ENCODE measurements around the gene UCKL1.
A peak's percentile ranks its signal among the peaks of the same experiment; 100 is the strongest.
"Not testable (repeated sequence)": the region's sequence is repeated elsewhere in the genome, so short reads cannot be mapped to it uniquely, and the experiment has no call there.

Gene UCKL1

DNA sequence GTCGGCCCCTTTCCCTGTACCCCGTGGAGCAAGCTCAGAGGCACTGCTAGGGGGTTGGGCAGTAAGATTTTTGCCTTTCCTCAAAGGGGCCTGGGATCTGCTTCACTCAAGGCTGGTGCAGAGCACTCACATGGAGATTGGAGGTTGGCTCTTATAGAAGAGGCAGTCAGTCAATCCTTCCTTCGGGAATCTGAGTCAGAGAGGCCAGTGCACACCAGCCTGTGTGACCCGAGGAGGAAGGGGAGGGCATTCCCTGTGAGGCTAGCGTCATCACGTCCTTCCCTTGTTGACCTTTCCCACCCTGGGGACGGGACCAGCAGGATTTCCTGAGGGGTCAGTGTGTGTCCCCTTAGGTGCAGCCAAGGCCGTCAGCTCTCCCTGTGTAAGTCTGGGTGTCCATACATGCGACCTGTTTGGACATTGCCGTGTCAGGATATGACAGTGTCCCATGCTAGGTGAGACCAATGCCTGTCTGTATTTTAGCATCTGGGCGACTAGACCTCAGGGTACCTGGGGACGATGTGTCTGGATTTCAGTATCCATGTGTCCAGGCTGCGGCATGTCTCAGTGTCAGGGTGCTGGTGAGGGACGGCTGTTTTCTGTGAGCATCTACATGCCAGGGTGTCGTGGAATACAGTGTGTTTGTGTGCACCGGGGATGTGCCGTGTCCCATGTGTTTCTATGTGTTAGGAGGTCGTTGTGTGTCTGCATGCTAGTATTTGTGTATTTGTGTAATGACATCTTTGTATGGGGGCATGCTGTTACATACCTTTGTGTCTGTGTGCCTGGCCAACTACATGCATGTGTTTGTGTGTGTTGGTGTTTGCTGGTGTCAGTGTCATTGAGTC lies 16.3 kb upstream of the UCKL1 start:
- DNase-seq, result no peak

DNA sequence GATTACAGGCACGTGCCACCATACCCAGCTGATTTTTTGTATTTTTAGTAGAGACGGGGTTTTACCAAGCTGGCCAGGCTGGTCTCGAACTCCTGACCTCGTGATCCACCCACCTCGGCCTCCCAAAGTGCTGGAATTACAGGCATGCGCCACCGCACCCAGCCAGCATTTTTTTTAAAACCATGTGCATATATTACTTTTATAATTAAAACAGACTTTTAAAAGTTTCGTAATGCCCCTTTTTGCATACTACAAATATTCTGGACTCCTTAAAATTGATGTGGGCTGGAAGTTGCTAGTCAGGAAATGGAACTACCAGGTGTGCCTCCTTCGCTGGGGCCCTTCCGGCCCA lies 15.7 kb upstream of the UCKL1 start:
- not testable (repeated sequence) for DNase-seq

DNA sequence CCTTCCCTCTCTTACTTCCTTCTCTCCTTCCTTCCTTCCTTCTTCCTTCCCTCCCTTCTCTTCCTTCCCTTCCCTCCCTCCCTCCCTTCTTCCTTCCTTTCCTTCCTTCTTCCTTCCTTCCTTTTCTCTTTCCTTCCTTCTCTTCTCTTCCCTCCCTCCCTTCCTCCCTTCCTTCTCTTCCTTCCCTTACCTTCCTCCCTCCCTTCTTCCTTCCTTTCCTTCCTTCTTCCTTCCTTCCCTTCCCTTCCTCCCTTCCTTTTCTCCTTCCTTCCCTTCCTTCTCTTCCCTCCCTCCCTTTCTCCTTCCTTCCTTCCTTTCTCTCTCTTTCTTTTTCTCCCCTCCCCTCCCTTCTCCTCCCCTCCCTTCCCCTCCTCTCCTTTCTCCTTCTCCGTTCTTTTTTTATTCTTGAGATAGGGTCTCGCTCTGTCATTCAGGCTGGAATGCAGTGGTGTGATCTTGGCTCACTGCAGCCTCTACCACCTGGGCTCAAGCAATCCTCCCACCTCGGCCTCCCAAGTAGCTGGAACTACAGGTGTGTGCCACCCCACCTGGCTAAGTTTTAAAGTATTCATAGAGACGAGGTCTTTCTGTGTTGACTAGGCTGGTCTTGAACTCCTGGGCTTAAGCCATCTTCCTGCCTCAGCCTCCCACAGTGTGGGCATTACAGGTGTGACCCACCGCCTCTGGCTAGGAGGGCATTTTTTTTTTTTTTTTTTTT lies 14.7 kb upstream of the UCKL1 start:
- no peak for DNase-seq

DNA sequence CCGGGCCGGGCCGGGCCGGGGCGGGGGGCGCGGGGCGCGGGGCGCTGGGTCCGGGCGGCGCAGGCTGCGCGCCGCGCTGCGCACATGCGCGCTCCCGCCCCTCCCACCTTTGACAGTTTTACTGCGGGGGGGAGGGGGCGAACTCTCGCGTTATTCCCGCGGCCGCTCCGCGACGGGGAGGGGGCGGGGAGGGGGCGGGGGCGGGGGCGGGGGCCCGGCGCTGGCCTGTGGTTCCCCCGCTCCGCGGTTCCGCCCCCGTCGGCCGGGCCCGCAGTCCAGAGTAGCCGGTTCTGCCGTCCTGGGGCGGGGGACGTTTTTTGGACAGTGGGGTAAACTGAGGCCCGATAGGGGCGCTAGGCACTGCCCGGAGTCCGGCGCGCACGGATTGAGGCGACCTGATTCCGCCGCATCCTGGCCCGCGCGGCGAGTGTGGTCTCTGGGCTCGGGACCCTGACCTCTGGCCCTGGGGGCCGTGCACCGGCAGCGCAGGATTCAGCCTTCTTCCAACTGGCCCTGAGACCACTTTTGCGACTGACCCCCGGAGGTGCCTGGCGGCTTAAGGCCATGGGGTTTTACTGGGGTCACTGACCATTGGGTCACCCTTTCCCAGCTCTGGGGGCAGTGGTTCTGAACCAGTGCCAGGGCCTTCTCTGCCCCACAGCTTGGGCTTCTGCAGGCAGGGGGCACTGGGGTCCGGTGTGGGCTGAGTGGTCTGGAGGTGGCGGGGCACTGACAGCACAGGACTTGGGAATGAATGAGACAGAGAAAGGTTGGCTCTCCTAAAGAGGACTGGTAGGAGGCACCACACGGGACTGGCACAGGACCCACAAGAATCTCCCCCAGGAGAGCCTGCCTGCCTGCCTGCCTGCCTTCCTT lies 13.9 kb upstream of the UCKL1 start, which contains the start of gene ZNF512B:
Gene ZNF512B (minus strand): TSS at position 93 of the 876 bp plus-strand sequence. CDS start 1,980 bp downstream, outside the sequence.
- DNase-seq, result peak; percentile 65

DNA sequence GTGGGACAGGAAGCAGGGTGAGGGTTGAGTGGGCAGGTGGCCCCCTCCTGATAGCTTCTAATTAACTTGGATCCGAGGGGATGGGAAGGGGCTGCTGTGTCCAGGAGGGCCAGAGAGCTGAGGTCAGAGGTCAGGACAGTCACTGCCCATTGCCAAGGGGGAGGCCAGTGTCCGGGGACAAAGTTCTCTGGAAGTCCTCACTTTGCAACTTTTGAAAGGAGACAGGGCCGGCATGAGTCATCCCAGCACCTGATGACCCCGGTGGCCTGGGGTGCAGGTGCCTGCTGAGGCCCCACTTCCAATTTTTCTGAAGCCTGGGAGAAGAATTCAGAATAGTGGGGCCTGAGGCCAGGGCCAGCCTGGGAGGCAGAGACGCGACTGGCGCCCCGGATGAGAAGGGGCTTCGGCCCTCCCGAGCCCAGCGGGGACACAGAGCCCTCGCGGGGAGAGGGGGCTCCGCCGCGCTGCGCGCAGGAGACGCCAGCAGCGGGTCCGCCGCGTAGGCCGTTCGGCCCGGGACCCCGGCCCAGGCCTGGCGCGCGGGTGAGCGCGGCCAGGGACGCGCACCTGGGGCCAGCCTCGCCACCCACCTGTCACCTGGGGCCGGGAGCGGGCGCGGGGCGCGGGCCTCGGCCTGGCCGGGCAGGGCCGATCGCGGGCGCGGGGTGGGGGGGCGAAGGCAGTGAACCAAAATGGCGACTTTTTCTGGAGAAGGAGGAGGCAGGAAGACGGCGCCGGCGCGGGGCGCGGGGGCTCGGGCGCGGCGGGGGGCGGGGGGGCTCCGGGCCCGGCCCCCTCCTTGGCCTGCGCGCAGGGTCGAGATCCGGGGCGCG lies 12.9 kb upstream of the UCKL1 start:
- DNase-seq, result peak; percentile 44

DNA sequence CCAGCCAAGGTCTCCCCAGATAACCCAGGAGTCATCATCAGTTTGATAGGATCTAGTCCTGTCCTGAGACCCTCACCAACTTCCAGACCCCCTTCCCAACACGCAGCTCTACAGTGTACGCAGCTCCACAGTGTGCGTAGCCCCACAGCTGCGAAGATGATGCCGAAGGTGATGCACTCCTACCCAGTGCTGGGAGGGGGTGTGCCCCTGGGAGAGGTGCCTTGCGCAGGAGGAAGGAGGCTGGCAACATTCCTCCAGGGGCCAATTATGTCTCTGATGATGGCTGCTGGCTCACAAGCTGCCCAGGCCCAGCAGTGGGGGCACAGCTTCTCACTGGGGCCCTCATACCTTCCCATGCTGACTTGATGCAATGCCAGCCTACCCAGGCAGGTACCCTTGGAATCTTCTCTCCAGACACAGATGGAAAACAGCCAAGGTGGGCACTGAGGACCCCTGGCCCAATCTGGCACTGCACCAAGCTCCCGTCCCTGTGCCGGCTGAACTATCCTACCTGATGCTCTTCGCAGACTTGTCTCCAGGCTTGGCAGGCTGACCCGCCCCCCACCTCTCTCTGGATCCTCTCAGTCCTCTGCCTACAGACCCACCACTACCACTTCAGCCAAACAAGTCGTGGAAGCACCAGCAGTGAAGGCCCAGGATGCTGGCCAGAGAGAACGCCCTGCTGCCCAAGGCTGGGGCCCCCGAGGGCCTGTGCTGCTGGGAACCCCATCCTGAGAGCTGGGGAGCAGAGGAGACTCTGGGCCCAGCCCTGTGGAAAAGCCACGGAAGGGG lies 12.1 kb upstream of the UCKL1 start:
- DNase-seq, result no peak

DNA sequence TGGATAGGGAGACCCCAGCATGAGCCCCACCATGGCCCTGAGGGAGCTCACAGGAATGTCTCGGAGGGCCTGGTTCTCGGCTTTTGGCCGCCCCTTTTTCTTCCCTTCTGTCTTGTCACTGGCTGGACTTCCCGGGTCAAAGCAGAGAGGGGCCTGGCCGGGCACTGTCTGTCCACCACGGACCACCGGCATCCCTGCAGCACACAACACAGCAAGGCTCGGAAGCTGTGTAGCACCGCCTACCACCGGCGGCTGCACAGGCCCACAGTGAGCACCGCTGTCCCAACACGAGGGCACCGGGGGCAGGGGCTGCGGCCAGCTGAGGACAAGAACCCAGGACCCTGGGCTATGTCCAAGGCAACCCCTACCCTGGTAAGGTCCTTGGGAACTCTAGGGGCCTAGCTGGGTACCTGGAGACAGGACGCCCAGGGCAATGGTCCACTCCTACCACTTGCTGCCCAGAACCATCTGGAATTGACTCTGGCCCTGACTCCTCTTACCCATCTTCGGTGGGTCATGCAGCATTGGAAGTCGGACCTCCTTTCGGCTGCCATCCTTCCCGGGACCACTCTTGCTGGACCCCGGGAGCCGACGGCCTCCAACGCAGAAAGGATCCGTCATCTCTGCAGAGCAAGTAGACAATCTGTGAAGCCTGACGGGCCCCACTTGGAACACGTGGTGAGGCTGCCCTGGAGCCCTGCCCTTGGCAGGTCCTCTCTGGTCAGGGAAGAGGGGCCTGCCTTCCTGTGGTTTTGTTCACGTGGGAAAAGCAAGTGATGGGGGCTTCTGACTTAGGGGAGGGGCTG lies 11.3 kb upstream of the UCKL1 start:
- no peak for DNase-seq

DNA sequence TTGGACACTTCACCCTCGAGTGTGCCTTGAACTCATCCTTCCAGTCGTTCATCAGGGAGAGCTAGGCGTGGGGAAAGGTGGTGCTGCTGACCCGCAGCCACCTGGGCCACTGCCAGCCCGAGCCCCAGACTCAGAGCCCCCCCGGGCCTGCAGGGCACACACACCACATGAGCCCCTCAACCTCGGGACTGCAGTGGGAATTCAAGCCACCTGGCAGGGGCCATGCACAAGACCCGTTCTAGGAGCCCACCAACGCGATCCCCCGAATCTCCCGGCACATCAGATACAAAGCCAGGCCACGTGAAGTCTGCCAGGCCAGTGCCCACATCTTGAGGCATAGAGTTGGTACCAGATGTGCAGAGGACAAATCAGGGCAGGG lies 10.7 kb upstream of the UCKL1 start:
- no peak for DNase-seq

DNA sequence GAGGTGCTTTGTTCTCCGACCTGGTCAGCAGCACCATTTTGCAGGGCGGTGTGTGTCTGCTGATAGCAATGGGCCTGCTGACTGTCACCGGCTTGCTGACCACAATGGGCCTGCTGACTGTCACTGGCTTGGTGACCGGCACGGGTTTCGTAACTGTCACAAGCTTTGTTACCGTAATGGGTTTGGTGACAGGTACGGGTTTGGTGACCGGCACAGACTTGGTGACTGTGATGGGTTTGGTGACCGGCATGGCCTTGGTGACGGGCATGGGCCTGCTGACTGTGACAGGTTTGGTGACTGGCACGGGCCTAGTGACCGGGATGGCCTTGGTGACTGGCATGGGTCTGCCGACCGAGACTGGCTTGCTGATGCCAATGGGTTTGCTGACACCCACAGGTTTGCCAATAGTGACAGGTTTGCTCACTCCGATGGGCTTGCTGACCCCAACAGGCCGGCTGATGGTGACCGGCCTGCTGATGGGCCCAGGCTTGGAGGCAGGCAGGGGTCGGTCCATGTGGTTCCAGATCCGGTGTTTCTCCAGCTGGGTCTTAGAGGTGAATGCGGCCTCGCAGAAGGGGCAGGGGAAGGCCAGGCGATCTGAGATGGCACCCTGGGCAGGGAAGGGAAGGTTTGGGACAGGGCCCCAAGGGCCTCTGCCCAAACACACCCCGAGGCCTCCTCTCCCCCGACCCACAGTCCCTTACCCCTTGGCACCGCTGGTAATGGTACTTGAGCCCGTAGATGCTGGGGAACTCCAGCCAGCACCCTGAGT lies 10.1 kb upstream of the UCKL1 start:
- DNase-seq, result no peak

DNA sequence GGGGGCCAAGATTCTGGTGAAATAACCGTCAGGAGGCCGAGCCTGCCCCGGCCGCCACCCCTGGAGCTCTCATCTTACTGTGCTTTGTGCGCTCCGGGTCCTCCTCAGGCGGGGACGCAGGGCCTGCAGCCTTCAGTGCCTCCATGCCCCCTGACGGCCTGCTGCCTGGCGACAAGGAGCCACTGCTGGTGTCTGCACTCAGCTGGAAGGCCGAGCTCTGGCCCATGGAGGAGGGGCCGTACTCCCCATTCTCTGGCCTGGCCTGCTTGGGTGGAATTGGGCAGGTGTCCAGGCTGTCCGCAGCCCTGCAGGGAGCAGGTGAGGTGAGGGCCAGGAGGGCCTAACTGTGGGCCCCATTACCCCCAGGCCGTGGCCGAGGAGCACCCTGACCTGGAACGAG lies 8.2 kb upstream of the UCKL1 start:
- DNase-seq, result no peak

DNA sequence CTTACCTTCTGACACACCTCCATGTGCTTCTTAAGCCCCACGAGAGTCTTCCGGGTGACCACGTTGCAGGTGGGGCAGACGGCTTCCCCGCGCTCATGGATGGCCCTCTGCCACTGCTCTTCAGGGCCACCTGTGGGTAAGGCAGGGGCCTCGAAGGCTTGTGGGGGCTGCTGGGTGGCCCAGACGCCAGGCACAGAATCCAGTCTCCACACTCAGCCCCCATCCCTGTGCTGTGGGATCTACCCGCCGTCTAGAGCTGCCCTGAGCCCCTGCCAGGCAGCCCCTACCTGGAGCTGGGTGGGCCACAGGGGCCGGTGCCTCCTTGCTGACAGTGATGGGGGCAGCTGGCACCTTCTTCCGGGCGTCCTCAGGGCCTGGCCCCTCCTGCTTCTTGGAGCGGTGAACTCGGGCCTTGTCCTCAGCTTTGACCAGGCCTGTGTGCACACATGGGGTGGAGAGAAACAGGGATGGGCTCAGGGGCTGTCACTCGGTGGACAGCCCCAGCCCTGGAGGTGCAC lies 7.6 kb upstream of the UCKL1 start:
- no peak for DNase-seq

DNA sequence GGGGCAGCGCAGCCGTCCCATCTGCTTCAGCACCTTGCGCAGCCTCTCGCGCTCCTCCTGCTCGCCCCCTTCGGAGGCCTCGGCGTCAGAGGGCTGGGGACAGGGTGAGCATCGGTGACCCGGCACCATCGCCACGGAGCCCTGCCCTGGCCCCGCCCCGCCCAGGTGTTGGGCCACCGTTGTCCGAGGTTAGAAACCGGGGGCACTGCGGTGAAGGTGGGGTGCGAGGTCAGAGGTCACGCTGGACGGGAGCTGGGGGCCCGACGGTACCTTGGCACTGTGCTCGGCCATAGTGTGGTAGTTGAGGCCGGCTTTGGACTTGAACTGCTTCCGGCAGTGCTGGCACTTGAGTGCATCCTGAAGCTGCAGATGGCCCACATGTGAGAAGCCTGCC lies 7.1 kb upstream of the UCKL1 start:
- no peak for DNase-seq

DNA sequence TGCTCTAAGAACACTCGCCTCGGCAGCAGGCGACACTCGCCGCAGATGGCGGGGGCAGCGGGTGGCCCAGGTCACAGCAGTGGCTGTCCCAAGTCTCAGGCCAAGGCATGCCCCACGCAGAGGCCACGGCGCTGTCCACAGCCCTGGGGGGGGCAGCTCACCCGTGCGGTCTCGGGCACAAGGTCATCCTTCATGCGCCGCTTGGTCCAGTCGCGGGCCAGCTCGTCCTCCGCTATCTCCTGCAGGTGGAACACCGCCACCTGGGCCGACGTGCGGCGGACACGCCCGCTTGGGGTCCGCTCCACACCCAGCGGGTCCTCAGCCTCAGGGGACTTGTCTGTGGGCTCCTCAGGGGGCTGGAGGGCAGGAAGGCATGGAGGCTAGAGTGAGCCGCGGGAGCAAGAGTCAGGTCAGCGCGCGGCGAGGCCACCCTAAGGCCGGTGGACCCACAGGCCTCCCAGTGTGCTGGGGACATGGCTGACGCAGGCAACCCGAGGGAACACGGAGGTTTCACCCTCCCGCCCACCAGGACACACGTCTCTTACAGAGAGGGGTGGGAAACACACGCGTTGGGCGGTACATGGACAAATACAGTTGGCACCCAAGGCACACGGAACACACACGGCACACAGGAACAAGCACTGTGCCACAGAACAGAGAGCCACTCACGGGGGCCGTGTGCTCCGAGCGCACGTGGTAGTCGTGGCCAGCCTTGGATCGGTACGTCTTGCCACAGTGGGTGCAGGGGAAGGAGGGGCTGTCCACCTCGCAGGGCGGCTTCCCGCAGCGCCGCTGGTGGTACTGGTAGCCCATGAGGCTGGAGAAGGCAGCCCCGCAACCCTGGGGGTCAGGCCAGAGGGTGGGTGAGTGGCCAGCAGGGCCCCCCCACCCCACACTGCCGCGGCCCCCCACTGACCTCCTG lies 6.5 kb upstream of the UCKL1 start:
- no peak for DNase-seq

DNA sequence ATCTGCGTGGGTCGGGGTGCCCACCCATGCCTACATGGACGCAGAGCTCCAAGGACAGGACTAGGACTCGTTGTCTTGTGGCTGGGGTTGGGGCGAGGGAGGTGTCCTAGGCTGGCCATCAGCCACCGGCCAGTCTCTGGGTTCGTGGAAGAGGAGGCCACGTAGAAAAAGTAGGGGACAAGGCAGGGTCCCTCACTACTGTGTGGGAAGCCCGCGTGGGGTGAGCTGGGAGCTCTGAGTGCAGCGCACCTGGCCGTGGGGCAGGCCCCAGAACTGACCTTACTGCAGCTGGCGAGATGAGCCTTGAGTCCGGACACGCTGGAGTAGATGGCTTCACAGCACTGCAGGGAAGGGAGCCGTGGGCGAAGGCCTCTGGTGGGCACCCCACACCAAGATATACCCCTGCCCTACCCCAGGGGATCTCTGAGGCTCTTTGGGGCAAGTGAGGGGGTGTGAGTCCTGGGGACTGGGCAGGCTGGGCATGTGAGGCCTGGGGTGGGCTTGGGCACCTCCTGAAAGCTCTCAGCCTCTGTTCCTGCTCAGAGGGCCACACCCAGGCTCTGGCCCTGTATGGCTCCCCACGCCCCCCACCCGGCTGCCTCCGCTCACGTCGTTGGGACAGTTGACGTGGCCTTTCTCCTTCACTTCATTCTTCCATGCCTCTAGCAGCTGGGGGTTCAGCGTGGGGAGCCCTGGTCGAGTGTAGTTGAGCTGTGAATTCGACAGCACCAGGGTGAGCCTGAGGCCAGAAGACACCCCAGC lies 5.6 kb upstream of the UCKL1 start:
- no peak for DNase-seq

DNA sequence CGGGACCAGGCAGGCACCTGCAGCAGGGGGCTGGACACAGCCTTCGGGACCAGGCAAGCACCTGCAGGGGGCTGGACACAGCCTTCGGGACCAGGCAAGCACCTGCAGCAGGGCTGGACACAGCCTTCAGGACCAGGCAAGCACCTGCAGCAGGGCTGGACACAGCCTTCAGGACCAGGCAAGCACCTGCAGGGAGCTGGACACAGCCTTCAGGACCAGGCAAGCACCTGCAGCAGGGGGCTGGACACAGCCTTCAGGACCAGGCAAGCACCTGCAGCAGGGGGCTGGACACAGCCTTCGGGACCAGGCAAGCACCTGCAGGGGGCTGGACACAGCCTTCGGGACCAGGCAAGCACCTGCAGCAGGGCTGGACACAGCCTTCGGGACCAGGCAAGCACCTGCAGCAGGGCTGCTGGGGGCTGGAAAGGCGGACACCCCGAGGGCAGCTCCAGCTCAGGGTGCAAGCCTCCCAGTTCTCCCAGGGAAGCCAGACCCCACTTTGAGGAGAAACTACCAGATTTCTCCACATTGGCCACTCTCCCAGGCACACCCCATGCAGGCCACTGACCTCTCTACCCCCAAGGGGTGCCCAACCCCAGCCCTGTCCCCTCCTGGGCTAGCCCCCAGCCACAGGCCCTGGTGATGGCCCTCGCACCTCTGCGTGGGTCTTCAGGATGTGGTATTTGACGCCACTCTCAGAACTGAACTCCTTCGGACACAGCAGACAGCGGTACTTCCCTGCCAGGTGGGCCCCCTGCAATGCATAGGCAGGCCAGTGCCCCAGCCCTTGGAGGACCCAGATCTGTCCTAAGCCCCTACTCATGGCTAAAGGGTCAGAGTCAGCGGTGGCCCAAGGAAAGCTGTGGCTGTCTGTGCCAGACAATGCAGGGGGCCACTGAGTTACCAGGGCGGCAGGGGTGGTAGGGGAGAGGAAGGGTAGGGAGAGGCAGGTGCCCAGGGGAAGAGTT lies 4.7 kb upstream of the UCKL1 start:
- DNase-seq, result not testable (repeated sequence)

DNA sequence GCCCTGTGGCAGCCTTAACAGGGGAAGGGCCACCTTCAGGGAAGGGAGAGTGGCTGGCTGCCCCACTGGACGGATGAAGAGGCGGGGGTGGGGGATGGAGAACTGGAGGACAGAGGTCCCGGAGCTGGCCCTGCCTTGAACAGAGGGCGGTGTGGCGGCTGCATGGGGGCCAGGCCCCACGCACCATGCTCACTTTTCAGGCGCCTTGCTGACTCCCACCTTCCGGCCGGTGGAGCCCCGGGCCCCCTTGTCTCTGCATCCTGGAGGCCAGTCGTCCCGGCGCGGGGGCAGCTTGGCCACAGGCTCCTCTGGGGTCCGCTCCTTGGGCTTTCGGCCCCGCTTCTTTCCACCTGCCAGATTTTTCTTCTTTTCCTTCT lies 3.5 kb upstream of the UCKL1 start:
- DNase-seq, result no peak

Data from CD4-positive, alpha-beta T cell treated with Interleukin-17A for 1 hour (primary cell).